Large intestine (tissue), 3 donors: Measurements from ENCODE around the gene DAZAP1. TPM values are rescaled to one million over a fixed set of nuclear protein-coding genes. Genes with fewer than 3 reads are reported as not detected.

Experiments
- DNase-seq, 2 donors: peaks; one replicate each; pipeline versions ENCODE4 v3.0.0 to v3.0.0-alpha.2; 2013
- H3K27ac ChIP-seq: one replicate; pipeline ENCODE4 v1.5.1; 2013; ENCODE audit warnings: low read length
- H3K27me3 ChIP-seq: 2 replicates; pipeline ENCODE4 v1.6.1; 2013; ENCODE audit warnings: low read length; ENCODE audit not compliant: control insufficient read depth, insufficient read depth
- H3K36me3 ChIP-seq: 2 replicates; pipeline ENCODE4 v1.6.1; 2013; ENCODE audit warnings: low read length; ENCODE audit not compliant: control insufficient read depth, insufficient read depth
- H3K4me1 ChIP-seq: one replicate; pipeline ENCODE4 v1.6.1; 2013; ENCODE audit warnings: low read length; ENCODE audit not compliant: control insufficient read depth, insufficient read depth
- H3K4me3 ChIP-seq: one replicate; pipeline ENCODE4 v1.5.1; 2013; ENCODE audit warnings: low read length
- H3K9me3 ChIP-seq: one replicate; pipeline ENCODE4 v1.6.1; 2013; ENCODE audit warnings: mild to moderate bottlenecking, low read depth, low read length, moderate library complexity; ENCODE audit not compliant: control insufficient read depth
- WGBS: methylation state at CpG from one replicate; pipeline ENCODE4 v1.1.5; 2013; ENCODE audit warnings: low lambda C conversion rate; ENCODE audit not compliant: insufficient coverage; 5-methylcytosine and 5-hydroxymethylcytosine counted together
- polyA plus RNA-seq: library from polyadenylated mRNA; unstranded; fragments of 120-200 nt; gene quantifications from one replicate; pipeline ENCODE4 v1.2.1, GENCODE V29; 2013

Gene DAZAP1
- polyA plus RNA-seq, 1 donor: 97.8 TPM

- peaks cover 84% of the 10 kb centered on the region for H3K36me3 ChIP-seq
- peaks cover 2% of the 10 kb centered on the region for H3K4me1 ChIP-seq
- no peak for DNase-seq
- WGBS: 100% methylated on average over 4 of the region's 37 CpGs
- H3K27me3 ChIP-seq: no peaks in the 10 kb centered on the region
- peaks cover 4% of the 10 kb centered on the region for H3K9me3 ChIP-seq
- H3K27ac ChIP-seq: no peak overlapping the region
- H3K4me3 ChIP-seq: no peak overlapping the region
These were observed 41.8 kb upstream of the DAZAP1 start for GRCh38 chr19:1365319-1366269.

GRCh38 chr19:1366296-1366695, 41.1 kb upstream of the DAZAP1 start:
- no peak for DNase-seq
- peaks cover 85% of the 10 kb centered on the region for H3K36me3 ChIP-seq
- no CpG with 5 or more reads among the region's 10 CpGs for WGBS
- H3K9me3 ChIP-seq: peaks cover 5% of the 10 kb centered on the region
- H3K4me1 ChIP-seq: no peaks in the 10 kb centered on the region
- H3K27me3 ChIP-seq: no peaks in the 10 kb centered on the region
- no peak overlapping the region for H3K4me3 ChIP-seq
- no peak overlapping the region for H3K27ac ChIP-seq

GRCh38 chr19:1366899-1367870, 40.2 kb upstream of the DAZAP1 start:
- Histone ChIP-seq H3K27me3 (no peaks in the 10 kb centered on the region), H3K27ac (no peak overlapping the region), H3K9me3 (peaks cover 5% of the 10 kb centered on the region), H3K4me1 (no peaks in the 10 kb centered on the region), H3K36me3 (peaks cover 81% of the 10 kb centered on the region), H3K4me3 (no peak overlapping the region)
- no peak for DNase-seq
- WGBS: 100% methylated on average over 1 of the region's 35 CpGs

- DNase-seq: no peak
- no CpG with 5 or more reads among the region's 18 CpGs for WGBS
- Histone ChIP-seq H3K4me1 (no peaks in the 10 kb centered on the region), H3K27me3 (no peaks in the 10 kb centered on the region), H3K9me3 (peaks cover 5% of the 10 kb centered on the region), H3K27ac (no peak overlapping the region), H3K36me3 (peaks cover 78% of the 10 kb centered on the region), H3K4me3 (no peak overlapping the region)
These were observed 38.1 kb upstream of the DAZAP1 start for GRCh38 chr19:1369214-1369805.

- Histone ChIP-seq H3K36me3 (peaks cover 75% of the 10 kb centered on the region), H3K27ac (no peak overlapping the region), H3K4me1 (no peaks in the 10 kb centered on the region), H3K27me3 (no peaks in the 10 kb centered on the region), H3K4me3 (no peak overlapping the region), H3K9me3 (peaks cover 5% of the 10 kb centered on the region)
- WGBS: no CpG with 5 or more reads among the region's 52 CpGs
- DNase-seq: no peak
These were observed 36.6 kb upstream of the DAZAP1 start for GRCh38 chr19:1370579-1371361.

GRCh38 chr19:1373042-1373533, 34.3 kb upstream of the DAZAP1 start:
- no peak for DNase-seq
- no peak overlapping the region for H3K4me3 ChIP-seq
- no peaks in the 10 kb centered on the region for H3K4me1 ChIP-seq
- peaks cover 72% of the 10 kb centered on the region for H3K36me3 ChIP-seq
- peaks cover 19% of the 10 kb centered on the region for H3K9me3 ChIP-seq
- no peak overlapping the region for H3K27ac ChIP-seq
- no peaks in the 10 kb centered on the region for H3K27me3 ChIP-seq
- WGBS: no CpG with 5 or more reads among the region's 20 CpGs

GRCh38 chr19:1373534-1374249, 33.7 kb upstream of the DAZAP1 start:
- no peak overlapping the region for H3K27ac ChIP-seq
- no CpG with 5 or more reads among the region's 22 CpGs for WGBS
- H3K36me3 ChIP-seq: peaks cover 67% of the 10 kb centered on the region
- peaks cover 19% of the 10 kb centered on the region for H3K9me3 ChIP-seq
- no peaks in the 10 kb centered on the region for H3K27me3 ChIP-seq
- H3K4me3 ChIP-seq: no peak overlapping the region
- H3K4me1 ChIP-seq: no peaks in the 10 kb centered on the region
- no peak for DNase-seq

GRCh38 chr19:1374250-1374577, 33.2 kb upstream of the DAZAP1 start:
- no peaks in the 10 kb centered on the region for H3K4me1 ChIP-seq
- no CpG with 5 or more reads among the region's 12 CpGs for WGBS
- H3K36me3 ChIP-seq: peaks cover 62% of the 10 kb centered on the region

GRCh38 chr19:1376415-1376805, 31.0 kb upstream of the DAZAP1 start:
- no peak overlapping the region for H3K27ac ChIP-seq
- WGBS: no CpG with 5 or more reads among the region's 17 CpGs
- peaks cover 41% of the 10 kb centered on the region for H3K36me3 ChIP-seq

More at GRCh38 chr19:1374250-1374577, 33.2 kb upstream of the DAZAP1 start:
- Histone ChIP-seq H3K27ac (no peak overlapping the region), H3K4me3 (no peak overlapping the region), H3K9me3 (peaks cover 19% of the 10 kb centered on the region), H3K27me3 (no peaks in the 10 kb centered on the region)
- no peak for DNase-seq

More at GRCh38 chr19:1376415-1376805, 31.0 kb upstream of the DAZAP1 start:
- Histone ChIP-seq H3K4me3 (no peak overlapping the region), H3K27me3 (no peaks in the 10 kb centered on the region), H3K4me1 (no peaks in the 10 kb centered on the region), H3K9me3 (peaks cover 14% of the 10 kb centered on the region)
- DNase-seq: no peak
